ENCODE data around the gene DHX38.

DNA sequence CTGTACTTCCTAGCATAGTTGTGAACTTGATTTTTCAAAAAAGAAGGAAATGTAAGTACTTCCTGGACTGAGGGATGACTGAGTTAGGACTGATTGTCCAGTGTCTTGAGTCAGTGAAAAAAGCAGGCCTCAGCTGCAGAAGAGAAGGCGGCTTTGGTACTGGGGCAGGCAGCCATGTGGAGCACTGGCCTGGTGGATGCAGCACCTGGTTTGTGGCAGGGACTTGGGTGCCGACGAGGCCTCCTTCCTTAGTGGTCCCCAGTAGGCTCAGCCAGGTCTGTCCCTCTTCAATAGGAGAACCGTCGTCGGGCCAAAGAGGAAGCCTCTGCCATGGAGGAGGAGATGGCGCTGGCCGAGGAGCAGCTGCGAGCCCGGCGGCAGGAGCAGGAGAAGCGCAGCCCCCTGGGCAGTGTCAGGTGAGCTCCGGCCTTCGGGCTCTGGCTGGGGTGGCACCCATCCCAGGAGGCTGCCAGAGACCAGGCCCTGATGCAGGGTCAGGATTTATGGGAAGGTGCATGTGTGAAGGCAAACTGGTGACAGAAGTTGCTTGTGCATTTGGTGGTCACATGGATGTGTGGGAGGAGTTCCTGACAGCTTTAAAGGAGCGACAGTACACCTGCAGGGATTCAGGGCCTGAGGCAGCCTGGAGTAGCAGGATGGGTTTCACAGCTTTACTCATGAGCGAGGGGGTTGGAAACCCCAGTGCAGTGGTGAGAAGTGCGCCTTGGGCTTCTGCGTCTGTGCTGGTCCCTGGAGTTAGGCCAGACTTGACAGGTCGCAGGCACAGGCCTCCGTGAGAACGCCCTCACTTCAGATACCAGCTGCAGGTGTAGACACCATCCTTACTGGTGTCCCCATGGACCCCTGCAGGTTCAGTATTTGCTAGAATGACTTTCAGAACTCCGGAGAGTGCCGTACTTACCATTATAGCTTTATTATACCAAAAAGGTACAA is 17.3 kb downstream of the DHX38 start:
- TF ChIP-seq GATA2 (IDR thresholded peaks at IDR 0.05; ENCODE audit: low read depth, low read length) (no peak), GATA3 (IDR thresholded peaks at IDR 0.05; ENCODE audit: low read depth, low read length) (no peak)

All from SH-SY5Y (cell line).